HG02884 (cell line): ENCODE measurements around the gene NHSL1.

Source experiments
- ATAC-seq: cut with Tn5 transposase; IDR thresholded peaks from one replicate; pipeline ENCODE4 v1.9.1; 2021; ENCODE audit warnings: mild to moderate bottlenecking, moderate library complexity; ENCODE audit not compliant: unreplicated experiment

Gene NHSL1

DNA sequence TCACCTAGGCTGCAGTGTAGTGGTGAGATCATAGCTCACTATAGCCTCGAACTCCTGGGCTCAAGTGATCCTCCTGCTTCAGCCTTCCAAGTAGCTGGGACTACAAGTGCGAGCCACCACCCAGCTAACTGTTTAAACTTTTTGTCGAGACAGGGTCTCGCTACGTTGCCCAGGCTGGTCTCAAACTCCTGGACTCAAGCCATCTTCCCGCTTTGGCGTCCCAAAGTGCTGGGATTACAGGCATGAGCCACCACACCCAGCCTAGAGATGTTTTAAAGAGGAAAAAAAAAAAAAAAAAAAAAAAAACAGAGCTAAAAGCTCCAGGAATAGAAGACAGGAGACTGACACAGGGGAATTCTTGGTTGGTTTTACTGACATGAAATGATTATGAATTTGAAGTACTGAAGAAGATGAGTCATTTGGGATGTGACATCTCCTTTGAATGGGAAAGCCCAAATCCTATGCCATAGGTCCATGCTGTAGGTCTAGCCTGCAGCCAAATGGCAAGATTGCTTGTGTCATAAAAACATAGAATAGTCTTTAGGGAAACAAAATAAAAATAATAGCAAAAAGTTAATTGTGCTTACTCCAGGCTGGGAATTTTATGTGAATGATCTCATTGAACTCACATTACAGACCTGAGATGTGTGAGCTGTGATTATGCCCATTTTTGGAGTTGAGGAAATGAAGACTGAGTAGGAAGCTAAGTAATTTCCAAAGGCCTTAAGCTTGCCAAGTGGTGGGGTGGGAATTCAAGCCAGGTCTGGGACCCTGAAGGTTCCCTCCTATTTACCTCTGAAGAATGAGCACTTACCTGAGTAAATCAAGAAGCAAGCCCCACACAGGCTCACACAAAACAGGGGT is 24.3 kb upstream of the NHSL1 start:
- ATAC-seq = no peak

DNA sequence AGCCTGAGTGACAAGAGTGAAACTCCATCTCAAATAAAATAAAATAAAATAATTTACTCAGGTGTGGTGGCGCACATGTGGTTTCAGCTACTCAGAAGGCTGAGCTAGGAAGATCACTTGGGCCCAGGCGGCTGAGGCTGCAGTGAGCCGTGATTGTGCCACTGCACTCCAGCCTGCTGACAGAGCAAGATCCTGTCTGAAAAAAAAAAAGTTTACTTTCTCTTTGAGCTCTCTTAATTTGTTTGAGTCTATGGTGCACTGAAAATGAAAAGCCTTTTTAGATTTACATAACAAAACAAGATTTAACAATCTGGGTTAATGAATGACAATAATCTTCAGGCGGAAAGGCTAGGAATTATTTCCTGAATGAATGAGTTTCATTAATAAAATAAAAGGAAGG is 23.3 kb upstream of the NHSL1 start:
- no peak for ATAC-seq

DNA sequence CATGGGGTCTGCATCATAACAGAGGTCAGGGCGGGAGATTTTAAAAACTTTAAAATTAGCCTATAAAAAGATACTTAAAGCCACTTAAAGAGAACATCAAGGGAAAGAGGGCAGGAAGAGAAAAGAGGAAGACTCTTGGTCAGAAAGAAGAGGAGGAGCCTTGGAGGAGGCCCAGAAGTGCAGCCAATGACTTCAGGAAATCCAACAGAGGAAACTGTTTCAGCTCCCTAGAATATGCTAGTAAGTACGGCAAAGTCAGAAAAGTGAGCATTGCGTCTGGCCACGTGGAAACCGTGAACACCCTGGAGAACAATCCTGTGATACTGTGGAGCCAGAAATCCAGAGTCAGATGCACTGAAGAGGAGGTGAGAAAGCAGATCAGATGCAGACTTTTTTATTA is 22.5 kb upstream of the NHSL1 start:
- ATAC-seq = no peak

DNA sequence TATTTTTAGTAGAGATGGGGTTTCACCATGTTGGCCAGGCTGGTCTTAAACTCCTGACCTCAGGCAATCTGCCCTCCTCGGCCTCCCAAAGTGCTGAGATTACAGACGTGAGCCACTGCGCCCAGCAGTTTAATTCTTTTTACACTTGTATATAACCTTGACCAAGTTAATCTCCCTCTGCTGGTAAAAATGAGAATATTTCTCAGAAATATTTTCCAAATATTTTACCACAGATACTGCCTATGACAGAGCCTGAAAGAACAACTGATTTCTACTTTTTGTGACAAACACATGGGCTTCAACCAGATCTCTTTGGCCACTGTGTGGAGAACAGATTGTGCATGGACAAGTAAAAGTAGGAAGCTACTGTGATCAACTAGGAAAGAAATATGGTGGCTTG is 21.2 kb upstream of the NHSL1 start:
- no peak for ATAC-seq

DNA sequence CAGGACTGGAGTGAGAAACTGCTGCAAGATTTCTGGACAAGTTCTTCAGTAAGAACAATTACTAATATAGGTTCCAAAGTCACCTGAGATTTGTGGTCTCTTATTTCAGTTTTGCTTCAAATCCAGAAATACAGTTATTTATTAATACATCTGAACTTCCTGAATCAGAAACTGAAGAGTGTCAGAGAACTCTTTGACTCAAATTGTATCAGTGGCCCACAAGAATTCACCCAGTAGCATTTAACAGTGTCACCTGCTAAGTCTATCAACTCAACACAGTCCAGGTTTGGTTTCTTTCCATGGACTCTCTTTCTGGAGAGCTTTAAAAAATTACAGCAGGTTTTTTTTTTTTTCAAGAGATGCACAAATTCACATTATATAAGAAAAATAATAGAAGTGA is 18.8 kb upstream of the NHSL1 start:
- ATAC-seq = no peak

DNA sequence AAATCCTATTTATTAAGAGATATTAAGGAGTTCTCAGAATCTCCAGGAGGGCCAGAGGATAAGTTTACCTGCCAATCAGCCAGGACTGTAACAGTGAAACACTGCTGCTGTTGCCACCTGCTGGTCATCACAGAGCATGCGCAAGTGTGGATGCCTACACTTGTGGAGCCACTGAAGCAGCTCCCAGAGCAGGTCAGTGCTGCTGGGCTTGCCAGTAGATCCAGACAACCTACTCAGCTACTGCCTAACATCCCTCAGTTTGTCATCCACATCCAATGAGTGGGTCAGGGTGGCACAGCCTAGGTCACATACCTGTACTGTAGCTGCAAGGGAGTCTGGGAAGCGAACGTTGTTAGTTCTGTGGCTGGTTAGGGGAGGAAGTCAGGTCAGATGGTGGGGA is 18.3 kb upstream of the NHSL1 start:
- ATAC-seq = peak; percentile 89

DNA sequence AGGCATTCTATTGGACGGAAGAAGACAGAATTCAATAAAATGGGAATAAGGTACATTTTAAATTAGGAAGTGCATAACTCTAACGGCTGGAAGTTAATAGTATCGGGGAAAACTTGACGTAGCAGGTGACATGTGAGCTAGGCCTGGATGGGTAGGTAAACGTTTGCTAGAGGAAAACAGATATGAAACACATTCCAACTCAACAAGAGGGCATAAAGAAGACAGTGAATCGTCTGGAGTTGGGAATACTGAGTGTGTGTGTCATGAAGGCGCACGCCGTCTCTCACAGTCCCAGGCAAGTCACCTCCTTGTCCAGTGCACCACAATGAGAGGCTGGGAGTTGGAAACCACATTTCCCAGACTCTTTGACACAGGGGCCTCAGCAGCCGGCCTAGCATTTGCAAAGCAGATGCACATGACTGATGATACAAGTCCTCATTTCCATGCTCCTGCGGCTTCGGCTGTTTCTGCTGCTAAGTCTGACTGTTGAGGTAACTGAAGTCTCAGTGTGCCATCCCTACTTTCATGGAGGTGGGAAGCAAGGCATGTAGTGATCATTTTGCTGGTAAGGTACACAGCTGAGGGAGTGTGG is 16.5 kb upstream of the NHSL1 start:
- no peak for ATAC-seq

DNA sequence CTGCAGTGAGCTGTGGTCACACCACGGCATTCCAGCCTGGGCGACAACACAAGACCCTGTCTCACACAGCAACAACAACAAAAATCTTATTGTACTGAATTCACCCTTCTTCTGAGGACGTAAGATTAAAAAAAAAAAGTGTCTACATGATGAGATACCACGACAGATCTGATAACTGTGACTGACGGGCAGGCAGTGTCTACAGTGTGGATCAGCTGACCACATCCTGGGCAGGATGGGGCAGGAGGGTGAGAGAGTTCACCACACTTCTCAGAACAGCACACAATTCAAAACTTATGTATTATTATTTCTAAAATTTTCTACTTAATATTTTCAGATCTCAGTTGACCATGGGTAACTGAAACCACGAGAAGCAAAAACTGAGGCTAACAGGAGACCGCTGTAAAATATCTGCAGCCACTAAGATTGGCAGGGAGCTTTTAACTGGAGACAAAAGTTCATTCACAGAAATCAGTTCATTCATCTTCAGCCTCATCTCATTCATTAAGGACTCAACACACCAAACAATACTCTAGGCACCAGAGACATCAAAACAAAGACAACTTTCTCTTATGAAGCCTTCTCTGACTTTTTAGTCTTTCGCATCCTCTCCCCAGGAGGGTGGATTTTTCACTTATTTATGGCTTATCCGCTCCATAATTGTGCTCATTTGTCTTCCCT is 15.7 kb upstream of the NHSL1 start:
- no peak for ATAC-seq

DNA sequence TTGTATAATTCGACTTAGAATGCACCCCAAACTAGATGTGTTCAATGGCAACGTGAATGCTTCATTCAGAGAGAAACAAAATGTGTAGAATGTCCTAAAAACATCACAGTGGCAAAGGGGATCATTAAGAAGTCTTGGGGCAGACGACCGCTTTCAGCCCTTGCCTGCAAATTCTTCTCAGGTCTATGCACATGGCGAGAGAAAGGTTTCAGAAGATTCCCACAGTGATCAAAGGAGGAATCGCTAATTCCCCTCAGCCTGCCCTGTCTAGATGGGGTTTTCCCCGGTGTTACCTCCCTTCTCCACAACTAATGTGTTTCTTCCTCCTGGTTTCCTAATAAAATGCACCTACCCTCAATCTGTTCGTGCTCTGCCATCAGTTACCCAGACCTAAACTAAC is 13.3 kb upstream of the NHSL1 start:
- no peak for ATAC-seq

DNA sequence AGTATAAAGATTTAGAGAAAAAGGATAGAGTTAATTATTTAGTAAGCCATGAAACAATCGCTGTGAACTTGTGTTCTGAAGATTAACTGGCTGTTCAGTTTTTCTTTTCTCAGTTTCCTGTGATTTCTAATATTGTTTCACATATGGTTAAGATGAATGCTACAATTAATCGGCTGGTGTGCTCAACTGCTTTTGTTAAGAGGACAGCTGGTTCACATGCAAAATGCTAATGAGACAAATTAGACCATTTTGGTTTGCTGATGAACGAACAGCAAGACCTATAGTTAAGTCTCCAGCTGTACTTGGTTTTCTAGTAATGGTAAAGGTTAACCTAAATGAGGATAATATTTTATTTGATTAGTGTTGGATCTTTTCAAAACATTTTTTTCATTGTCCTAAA is 10.8 kb upstream of the NHSL1 start:
- no peak for ATAC-seq

DNA sequence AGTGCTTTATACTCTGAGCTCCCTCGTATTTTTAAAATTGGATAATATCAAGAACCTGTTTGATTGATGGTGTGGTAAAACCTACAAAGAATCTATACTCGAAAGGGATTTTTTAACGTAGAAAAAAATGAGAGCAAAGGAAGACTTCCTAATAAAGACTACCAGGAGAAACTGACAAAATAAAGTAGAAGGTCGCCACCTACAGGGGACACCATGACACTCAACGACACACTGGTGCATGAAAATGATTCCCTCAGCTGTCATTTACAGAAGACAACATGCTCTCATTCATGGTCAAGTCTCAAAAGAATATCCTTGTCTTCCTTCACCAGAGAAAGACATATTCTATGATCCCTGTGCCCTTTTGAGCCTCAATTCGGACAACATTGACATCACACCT is 10.1 kb upstream of the NHSL1 start:
- no peak for ATAC-seq

DNA sequence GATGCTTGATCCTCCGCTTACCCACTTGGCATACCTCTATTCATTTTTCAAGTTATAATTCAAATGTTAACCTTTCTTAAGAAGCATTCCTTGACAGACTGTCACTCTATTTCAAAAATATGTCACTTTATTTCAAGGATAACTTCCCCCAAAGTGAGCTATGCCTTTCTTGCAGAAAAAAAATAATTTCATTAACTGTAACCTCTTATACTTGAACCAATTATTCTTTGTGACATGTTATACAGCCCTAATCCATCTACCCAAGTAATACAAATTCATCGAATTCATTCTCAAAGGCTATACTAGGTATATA is 9.3 kb upstream of the NHSL1 start:
- ATAC-seq = no peak

DNA sequence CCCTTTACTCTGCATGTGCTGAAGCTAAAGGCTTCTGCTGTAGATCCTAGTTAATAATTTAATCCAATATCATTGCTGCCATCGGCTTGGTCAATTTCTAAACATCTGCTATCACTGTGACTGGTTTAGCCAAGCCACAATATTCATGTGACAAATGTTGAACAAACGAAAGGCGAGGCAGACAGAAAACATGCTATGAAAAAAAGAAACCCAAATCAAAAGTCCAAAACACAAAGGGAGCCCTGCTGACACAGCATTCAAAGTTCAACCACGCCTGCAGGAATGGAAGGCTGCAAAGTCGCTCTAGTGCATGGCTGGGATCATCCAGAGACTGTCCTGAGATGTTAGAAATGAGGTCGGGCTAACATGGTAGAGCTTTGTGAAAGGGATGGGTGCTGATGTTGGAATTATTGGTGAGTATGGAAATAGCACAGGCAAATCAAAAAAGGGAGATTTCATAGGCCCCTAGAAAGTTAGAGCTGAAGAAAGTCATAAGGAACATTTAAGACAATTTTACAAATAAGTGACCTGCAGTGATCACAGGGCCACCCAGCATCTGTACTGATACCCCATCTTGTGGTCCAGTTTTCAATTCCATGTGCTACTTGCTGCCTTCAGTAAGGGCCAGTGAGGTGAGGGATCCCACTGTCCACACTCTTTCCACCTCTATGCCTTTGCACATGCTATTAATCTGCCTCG is 8.8 kb upstream of the NHSL1 start:
- no peak for ATAC-seq

DNA sequence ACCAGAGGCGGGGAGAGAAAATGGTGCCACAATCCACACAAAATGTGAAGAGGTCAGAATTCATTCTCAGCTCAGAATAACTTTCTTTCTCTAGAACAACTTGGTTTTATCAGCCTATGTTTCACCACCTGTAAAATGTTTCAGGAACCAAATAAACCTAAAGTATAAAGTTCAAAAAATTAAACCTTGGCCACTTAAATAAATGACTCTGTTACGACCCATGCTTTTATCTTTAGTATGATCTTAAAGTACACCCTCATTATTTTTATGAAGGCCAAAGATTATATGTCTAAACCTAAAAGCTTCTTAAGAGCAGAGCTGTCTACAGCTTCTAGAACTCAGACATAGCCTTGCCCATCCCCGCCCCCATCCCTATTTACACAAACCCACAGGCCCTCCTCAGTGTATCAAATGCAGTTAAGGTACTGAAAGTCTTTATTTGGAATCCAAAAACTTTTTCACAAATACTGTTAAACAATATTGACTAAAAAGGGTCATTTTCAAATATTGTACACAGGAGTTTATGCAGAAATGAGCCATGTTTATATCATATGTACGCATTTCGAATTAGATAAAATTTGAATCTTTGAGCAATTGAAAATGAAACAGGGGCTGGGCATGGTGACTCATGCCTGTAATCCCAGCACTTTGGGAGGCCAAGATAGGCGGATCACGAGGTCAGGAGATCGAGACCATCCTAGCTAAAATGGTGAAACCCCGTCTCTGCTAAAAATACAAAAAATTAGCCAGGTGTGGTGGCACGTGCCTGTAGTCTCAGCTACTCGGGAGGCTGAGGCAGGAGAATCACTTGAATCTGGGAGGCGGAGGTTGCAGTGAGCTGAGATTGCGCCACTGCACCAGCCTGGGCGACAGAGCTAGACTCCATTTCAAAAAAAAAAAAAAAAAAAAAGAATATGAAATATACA is 5.7 kb upstream of the NHSL1 start:
- ATAC-seq = no peak

DNA sequence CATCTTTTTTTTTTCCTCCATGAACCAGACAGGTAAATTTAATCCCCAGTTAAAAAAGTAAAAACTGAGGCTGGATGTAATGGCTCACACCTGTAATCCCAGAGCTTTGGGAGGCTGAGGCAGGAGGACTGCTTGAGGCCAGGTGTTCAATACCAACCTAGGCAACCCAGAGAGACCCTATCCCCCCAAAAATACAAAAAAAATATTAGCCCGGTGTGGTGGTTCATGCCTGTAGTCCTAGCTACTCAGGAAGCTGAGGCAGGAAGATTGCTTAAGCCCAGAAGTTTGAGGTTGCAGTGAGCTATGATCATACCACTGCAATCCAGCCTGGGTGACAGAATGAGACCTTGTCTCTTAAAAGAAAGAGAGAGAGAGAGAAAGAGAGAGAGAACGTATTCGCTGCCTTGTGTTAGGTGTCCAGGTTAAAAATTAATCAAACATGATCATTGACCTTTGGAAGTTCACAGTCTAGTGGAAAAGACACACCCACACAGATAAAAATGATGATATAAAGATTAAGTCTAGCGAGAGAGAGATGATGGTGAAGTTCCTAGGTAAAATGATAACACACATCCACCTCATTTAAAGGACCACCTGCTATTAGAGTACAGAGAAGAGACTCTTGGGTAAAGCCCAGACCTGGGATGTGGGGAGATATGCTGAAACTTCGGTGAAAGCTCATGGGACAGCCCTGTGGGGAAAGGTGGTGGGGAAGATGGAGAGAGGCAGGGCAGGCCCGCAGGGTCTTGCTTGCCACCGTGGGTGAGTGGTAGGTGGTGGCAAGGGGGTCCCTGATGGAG is 4.8 kb upstream of the NHSL1 start:
- no peak for ATAC-seq

DNA sequence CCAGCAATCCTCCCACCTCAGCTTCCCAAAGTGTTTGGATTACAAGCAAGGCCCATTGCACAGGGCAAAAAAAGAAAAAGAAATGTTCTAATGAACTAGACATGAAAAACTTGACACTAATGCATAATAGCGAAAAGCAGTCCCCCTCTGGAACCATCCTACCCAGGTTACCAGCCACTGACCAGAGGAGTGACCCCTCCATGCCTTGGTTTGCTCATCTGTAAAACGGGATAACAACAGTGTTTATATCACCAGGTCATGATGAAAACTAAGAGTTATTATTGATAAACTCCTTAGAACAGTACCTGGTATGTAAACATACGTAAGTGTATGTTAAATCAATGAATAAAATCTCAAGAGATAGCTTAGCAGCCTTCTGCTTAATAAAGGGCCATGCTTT is 3.3 kb upstream of the NHSL1 start:
- no peak for ATAC-seq

DNA sequence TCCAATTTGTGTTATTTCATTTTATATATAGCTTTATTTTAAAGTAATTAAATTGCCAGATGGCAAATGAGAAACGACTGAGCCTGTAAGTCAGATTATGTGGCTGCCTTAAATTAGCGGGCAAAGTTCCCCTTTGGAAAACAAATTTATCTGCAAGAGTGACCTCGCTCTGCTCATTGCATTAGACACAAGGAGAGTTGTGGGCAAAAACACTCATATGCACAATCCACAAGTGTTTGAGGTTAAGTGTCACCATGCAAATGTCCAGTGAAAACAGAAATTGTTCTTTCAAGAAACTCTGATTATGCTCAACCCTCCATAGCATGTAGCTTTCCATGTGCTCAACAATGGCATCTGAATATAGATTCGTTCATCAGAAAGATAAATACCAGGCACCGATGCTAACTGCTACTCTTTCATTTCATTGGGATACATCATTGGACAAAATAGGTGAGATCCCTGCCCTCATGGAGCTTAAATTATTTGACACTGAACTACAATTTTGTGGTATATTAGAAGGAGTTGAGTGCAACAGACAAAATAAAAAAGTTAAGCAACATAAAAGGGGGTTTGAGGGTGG is 1.7 kb upstream of the NHSL1 start:
- no peak for ATAC-seq

DNA sequence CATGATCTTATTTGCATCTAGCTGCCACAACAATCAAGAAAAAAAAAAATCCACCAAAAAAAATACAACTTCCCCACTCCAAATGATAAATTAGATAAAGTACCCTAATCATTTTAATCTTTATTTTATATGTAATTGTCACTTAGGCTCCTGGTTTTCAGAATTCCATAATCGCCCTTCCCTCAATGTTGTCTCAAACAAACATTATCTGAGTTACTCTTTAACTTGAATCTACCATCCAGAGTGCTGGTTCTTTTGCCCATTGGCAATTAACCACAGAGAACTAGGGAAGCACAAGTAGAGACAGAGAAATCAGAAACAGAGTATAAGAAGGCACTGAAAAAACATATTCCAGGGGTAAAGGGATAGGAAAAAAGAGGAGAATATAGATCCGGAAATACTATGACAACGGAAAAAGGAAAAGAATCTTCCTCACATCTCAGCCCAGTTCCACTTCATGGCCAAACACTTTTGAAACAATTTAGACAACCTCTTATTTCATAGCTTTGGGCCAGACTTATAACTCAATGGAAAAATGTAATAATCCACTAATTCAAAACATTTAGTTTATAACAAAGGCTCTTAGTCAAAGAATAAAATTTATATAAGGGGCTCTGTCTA is 861 bp upstream of the NHSL1 start:
- no peak for ATAC-seq
